CD14-positive monocyte (primary cell): ENCODE data around the gene TMEM132C. TPM values are rescaled to one million over a fixed set of nuclear protein-coding genes. Genes with fewer than 3 reads are reported as not detected.

Experiments used
- DNase-seq, 3 donors: peaks; one replicate each; pipeline ENCODE4 v3.0.0-alpha.2; 2011 to 2022
- H2AFZ ChIP-seq: 2 replicates; pipeline ENCODE4 v1.6.0; 2012; ENCODE audit warnings: mild to moderate bottlenecking, low read depth, low read length, inconsistent platforms; ENCODE audit not compliant: insufficient read depth, poor library complexity, severe bottlenecking
- H3K27ac ChIP-seq, 2 donors: 1 replicate in 1 of 2; 2 replicates in 1 of 2; pipeline ENCODE4 v1.5.1; 2012 to 2013; ENCODE audit warnings: low read length in 2 of 2, control low read depth in 1 of 2, inconsistent platforms in 1 of 2, low read depth in 1 of 2, mild to moderate bottlenecking in 1 of 2
- H3K27me3 ChIP-seq, 2 donors: one replicate each; pipeline versions ENCODE4 v1.6.0 to v1.6.1; 2011 to 2013; ENCODE audit warnings: low read length in 2 of 2; ENCODE audit not compliant: control insufficient read depth in 2 of 2, insufficient read depth in 2 of 2
- H3K36me3 ChIP-seq, 2 donors: replicated peaks in 1 of 2; 1 replicate in 1 of 2; 2 replicates in 1 of 2; pipeline versions ENCODE4 v1.5.1 to v1.6.1; 2012 to 2013; ENCODE audit warnings: low read length in 2 of 2, control low read depth in 1 of 2, inconsistent platforms in 1 of 2, mild to moderate bottlenecking in 1 of 2; ENCODE audit not compliant: insufficient read depth in 2 of 2, control insufficient read depth in 1 of 2
- H3K4me1 ChIP-seq, 2 donors: 1 replicate in 1 of 2; 2 replicates in 1 of 2; pipeline versions ENCODE4 v1.5.1 to v1.6.1; 2012 to 2013; ENCODE audit warnings: low read length in 2 of 2, control low read depth in 1 of 2, inconsistent platforms in 1 of 2, mild to moderate bottlenecking in 1 of 2, moderate library complexity in 1 of 2; ENCODE audit not compliant: insufficient read depth in 2 of 2, control insufficient read depth in 1 of 2
- H3K4me2 ChIP-seq: replicated peaks from 2 replicates; pipeline ENCODE3; 2012; ENCODE audit warnings: low read length, moderate library complexity, mild to moderate bottlenecking; ENCODE audit not compliant: poor library complexity, severe bottlenecking; ENCODE audit errors: extremely low read depth
- H3K4me3 ChIP-seq, 3 experiments: fragments of 200-600 bp in 1 of 3; sonication (generic) in 1 of 3; replicated peaks in 1 of 3; 1 replicate in 2 of 3; 2 replicates in 1 of 3; pipeline ENCODE4 v1.5.1; 2011 to 2013; ENCODE audit warnings: low read length in 3 of 3, mild to moderate bottlenecking in 3 of 3, control low read depth in 2 of 3, low read depth in 2 of 3, inconsistent platforms in 1 of 3, moderate library complexity in 1 of 3
- H3K79me2 ChIP-seq: 2 replicates; pipeline ENCODE4 v1.6.0; 2012; ENCODE audit warnings: mild to moderate bottlenecking, control low read depth, inconsistent platforms, low read length, moderate library complexity; ENCODE audit not compliant: insufficient read depth
- H3K9ac ChIP-seq: 2 replicates; pipeline ENCODE4 v1.6.0; 2017; ENCODE audit warnings: low read length, mild to moderate bottlenecking; ENCODE audit not compliant: insufficient read depth, poor library complexity, severe bottlenecking
- H3K9me3 ChIP-seq, 2 donors: replicated peaks in 1 of 2; 1 replicate in 1 of 2; 2 replicates in 1 of 2; pipeline versions ENCODE4 v1.5.1 to v1.6.1; 2012 to 2013; ENCODE audit warnings: low read length in 2 of 2, control low read depth in 1 of 2; ENCODE audit not compliant: control insufficient read depth in 1 of 2, insufficient read depth in 1 of 2
- H4K20me1 ChIP-seq: 2 replicates; pipeline ENCODE4 v1.6.0; 2012; ENCODE audit warnings: mild to moderate bottlenecking, low read length, control low read depth, moderate library complexity; ENCODE audit not compliant: insufficient read depth
- H3K27ac Mint-ChIP-seq, 7 donors: one replicate each; pipeline ENCODE4 v1.8.0; 2020; ENCODE audit warnings: mild to moderate bottlenecking in 7 of 7, mixed read lengths in 7 of 7, moderate library complexity in 6 of 7, inconsistent platforms in 2 of 7
- H3K27me3 Mint-ChIP-seq, 3 donors: one replicate each; pipeline ENCODE4 v1.8.0; 2021 to 2022; ENCODE audit warnings: low read depth in 3 of 3, mild to moderate bottlenecking in 3 of 3, mixed read lengths in 3 of 3, moderate library complexity in 3 of 3, inconsistent platforms in 1 of 3
- H3K36me3 Mint-ChIP-seq, 2 donors: one replicate each; pipeline ENCODE4 v1.8.0; 2020; ENCODE audit warnings: mixed read lengths in 2 of 2, inconsistent platforms in 1 of 2, mild to moderate bottlenecking in 1 of 2
- H3K4me1 Mint-ChIP-seq: one replicate; pipeline ENCODE4 v1.8.0; 2020; ENCODE audit warnings: mild to moderate bottlenecking, mixed read lengths
- H3K4me3 Mint-ChIP-seq, 2 donors: one replicate each; pipeline ENCODE4 v1.8.0; 2020; ENCODE audit warnings: mild to moderate bottlenecking in 2 of 2, mixed read lengths in 2 of 2, moderate library complexity in 1 of 2
- H3K9me3 Mint-ChIP-seq, 7 donors: one replicate each; pipeline ENCODE4 v1.8.0; 2020 to 2022; ENCODE audit warnings: mixed read lengths in 7 of 7, mild to moderate bottlenecking in 6 of 7, moderate library complexity in 6 of 7, inconsistent platforms in 2 of 7
- CTCF ChIP-seq: fragments of 200-600 bp; IDR thresholded peaks from one replicate; pipeline ENCODE4 v1.8.0; 2022; ENCODE audit warnings: antibody characterized with exemption, mild to moderate bottlenecking
- WGBS: methylation state at CpG from one replicate; pipeline ENCODE4 v1.1.5; 2013; ENCODE audit warnings: missing lambda C conversion rate; ENCODE audit not compliant: insufficient coverage; 5-methylcytosine and 5-hydroxymethylcytosine counted together
- intact Hi-C, 2 donors: fragments of 100-400 bp; cut with micrococcal nuclease; formaldehyde crosslinking; loops; one replicate each; pipeline versions ENCODE4 v1.15.0 to v1.15.1; 2023
- polyA plus RNA-seq, 3 donors: library from polyadenylated mRNA; depleted of rRNA in 1 of 3; unstranded in 2 of 3; stranded (reverse) in 1 of 3; fragments of 300-500 nt in 2 of 3; fragments of >200 nt in 1 of 3; fragmentation: Illumina TruSeq in 2 of 3; gene quantifications; 1 replicate in 2 of 3; 2 replicates in 1 of 3; pipeline ENCODE4 v1.2.3, GENCODE V29; 2012 to 2021

The TMEM132C gene
- polyA plus RNA-seq, 3 donors = not detected

- intact Hi-C loops = no loop called here
- H3K79me2 ChIP-seq = no peaks in the 10 kb centered on the region
- WGBS = 48% methylated on average over 4 of the region's 6 CpGs
- Mint-ChIP-seq H3K27me3 (peaks cover 0 to 4% (median 0%) of the 10 kb centered on the region in 3 donors), H3K4me1 (no peaks in the 10 kb centered on the region), H3K27ac (peak overlapping the region in 1 of 7 donors; percentile 52), H3K9me3 (peaks cover 0 to 25% (median 7%) of the 10 kb centered on the region in 7 donors), H3K4me3 (no peak overlapping the region), H3K36me3 (no peaks in the 10 kb centered on the region)
- H4K20me1 ChIP-seq = no peaks in the 10 kb centered on the region
- no peak overlapping the region for H3K4me2 ChIP-seq
- no peaks in the 10 kb centered on the region for H3K36me3 ChIP-seq
- no peak overlapping the region for H3K4me3 ChIP-seq
- H3K9ac ChIP-seq = no peak overlapping the region
- no peak for TF ChIP-seq CTCF
- no peak overlapping the region for H3K27ac ChIP-seq
- no peak overlapping the region for H2AFZ ChIP-seq
- peaks cover 5 to 16% of the 10 kb centered on the region in 2 donors for H3K9me3 ChIP-seq
- H3K4me1 ChIP-seq = no peaks in the 10 kb centered on the region
- DNase-seq = no peak
- no peaks in the 10 kb centered on the region for H3K27me3 ChIP-seq
Measured at GRCh38 chr12:128316078-128316477, 49.1 kb downstream of the TMEM132C start.

GRCh38 chr12:128316973-128317526 is 50.1 kb downstream of the TMEM132C start:
- H3K4me1 ChIP-seq = no peaks in the 10 kb centered on the region
- no peak overlapping the region for H3K4me3 ChIP-seq
- H3K27me3 ChIP-seq = no peaks in the 10 kb centered on the region
- intact Hi-C loops = no loop called here
- Mint-ChIP-seq H3K27me3 (peaks cover 0 to 4% (median 3%) of the 10 kb centered on the region in 3 donors), H3K4me1 (no peaks in the 10 kb centered on the region), H3K27ac (no peak overlapping the region), H3K9me3 (peaks cover 0 to 27% (median 2%) of the 10 kb centered on the region in 7 donors), H3K4me3 (no peak overlapping the region), H3K36me3 (no peaks in the 10 kb centered on the region)
- no peak overlapping the region for H3K27ac ChIP-seq
- no peaks in the 10 kb centered on the region for H3K36me3 ChIP-seq
- H3K9ac ChIP-seq = no peak overlapping the region
- 20% methylated on average over 1 of the region's 4 CpGs for WGBS
- DNase-seq = no peak
- no peaks in the 10 kb centered on the region for H3K79me2 ChIP-seq
- no peak for TF ChIP-seq CTCF
- no peak overlapping the region for H2AFZ ChIP-seq
- H3K9me3 ChIP-seq = peaks cover 9 to 10% of the 10 kb centered on the region in 2 donors
- no peaks in the 10 kb centered on the region for H4K20me1 ChIP-seq
- H3K4me2 ChIP-seq = no peak overlapping the region
